Duodenal mucosa (tissue), 2 donors: Measurements from ENCODE around the gene NCAM1.
"Not testable (repeated sequence)": the region's sequence is repeated elsewhere in the genome, so short reads cannot be mapped to it uniquely, and the experiment has no call there.

Experiments used
- H3K27ac ChIP-seq: one replicate; pipeline ENCODE4 v1.7.0; 2013; ENCODE audit warnings: low read depth, low read length
- H3K27me3 ChIP-seq, 2 donors: one replicate each; pipeline ENCODE4 v1.7.0; 2013; ENCODE audit warnings: low read length in 2 of 2, control low read depth in 1 of 2; ENCODE audit not compliant: insufficient read depth in 2 of 2, control insufficient read depth in 1 of 2
- H3K36me3 ChIP-seq, 2 donors: one replicate each; pipeline ENCODE4 v1.7.0; 2013; ENCODE audit warnings: low read length in 2 of 2, control low read depth in 1 of 2; ENCODE audit not compliant: insufficient read depth in 2 of 2, control insufficient read depth in 1 of 2
- H3K4me1 ChIP-seq, 2 donors: one replicate each; pipeline ENCODE4 v1.7.0; 2013; ENCODE audit warnings: low read length in 2 of 2, control low read depth in 1 of 2; ENCODE audit not compliant: insufficient read depth in 2 of 2, control insufficient read depth in 1 of 2
- H3K4me3 ChIP-seq, 2 donors: one replicate each; pipeline ENCODE4 v1.7.0; 2013; ENCODE audit warnings: low read length in 2 of 2, low read depth in 1 of 2
- H3K9ac ChIP-seq, 2 donors: one replicate each; pipeline ENCODE4 v1.7.0; 2013; ENCODE audit warnings: low read length in 2 of 2, low read depth in 1 of 2
- H3K9me3 ChIP-seq, 2 donors: one replicate each; pipeline ENCODE4 v1.7.0; 2013; ENCODE audit warnings: low read length in 2 of 2, control low read depth in 1 of 2; ENCODE audit not compliant: control insufficient read depth in 1 of 2

The NCAM1 gene

DNA sequence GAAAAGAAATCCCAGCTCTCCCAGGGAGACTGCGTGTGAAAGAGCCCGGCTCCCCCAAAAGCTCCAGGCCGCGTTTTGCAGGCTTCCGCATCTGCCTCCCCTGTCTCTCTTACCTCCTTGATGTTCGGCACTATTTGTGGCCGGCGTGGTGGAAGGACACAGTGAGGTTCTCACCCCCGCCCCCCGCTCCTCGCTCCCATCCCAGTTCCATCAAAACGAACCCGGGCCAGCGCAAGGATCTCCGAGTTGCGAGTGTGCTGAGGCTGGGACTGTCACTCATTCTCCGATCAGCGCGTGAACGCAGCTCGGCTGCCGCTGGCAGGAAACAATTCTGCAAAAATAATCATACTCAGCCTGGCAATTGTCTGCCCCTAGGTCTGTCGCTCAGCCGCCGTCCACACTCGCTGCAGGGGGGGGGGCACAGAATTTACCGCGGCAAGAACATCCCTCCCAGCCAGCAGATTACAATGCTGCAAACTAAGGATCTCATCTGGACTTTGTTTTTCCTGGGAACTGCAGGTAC, at the start of gene NCAM1:
TSS of gene NCAM1 (plus strand) at position 275 of the 523 bp plus-strand sequence.
- Histone ChIP-seq H3K9me3 (no peaks in the 10 kb centered on the region), H3K9ac (peak within 1 kb of the TSS in 1 of 2 donors; percentile 1), H3K27ac (no peak within 1 kb of the TSS), H3K36me3 (no peaks in the 10 kb centered on the region), H3K27me3 (peaks cover 35 to 42% of the 10 kb centered on the region in 2 donors), H3K4me1 (peaks cover 0 to 7% of the 10 kb centered on the region in 2 donors), H3K4me3 (peak within 1 kb of the TSS; percentile 61 to 66)

DNA sequence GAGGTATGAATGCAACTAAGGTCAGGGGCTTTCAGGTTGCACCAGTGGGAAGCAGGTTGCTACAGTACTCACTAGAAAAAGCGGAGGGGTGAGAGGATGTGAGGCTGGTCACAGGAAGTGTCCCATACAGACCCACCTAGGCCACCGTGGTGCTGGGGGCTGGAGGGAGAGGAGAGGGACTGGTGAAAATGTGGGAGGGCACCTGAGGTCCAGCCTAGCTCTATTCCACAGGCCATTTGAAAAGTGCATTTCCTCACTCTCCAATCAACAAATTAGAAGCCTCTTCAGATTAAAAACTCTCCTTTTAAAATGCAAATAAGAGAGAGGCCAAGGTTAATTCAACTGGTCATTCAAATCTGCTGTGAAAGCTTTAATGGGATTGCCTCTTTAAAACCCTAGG, 38.6 kb upstream of the NCAM1 start:
- Histone ChIP-seq H3K4me1 (no peaks in the 10 kb centered on the region), H3K27ac (no peak overlapping the region), H3K27me3 (no peaks in the 10 kb centered on the region)

DNA sequence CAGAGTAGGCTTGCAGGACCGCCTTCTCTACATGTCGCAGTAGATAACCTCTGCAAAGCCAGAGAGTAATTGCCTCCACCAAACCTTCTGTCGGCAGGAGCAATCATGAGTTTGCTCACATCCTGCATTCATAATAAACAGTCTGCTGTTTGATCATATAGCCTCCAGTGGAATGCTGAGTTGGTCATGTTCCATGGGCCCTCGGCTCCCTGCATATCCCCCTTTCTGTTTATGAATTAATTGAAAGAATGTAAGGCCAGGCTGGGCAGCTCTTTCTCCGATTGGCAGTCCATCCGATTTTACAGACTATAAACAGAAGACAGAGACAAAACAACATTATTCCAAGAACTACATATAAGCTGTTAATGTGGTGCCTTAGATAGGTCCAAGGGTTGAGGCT, 36.4 kb upstream of the NCAM1 start:
- not testable (repeated sequence) for H3K4me1 ChIP-seq, H3K9me3 ChIP-seq, H3K4me3 ChIP-seq, H3K9ac ChIP-seq, H3K27me3 ChIP-seq, H3K27ac ChIP-seq, H3K36me3 ChIP-seq

More for the DNA sequence above, 38.6 kb upstream of the NCAM1 start:
- Histone ChIP-seq H3K9me3 (no peaks in the 10 kb centered on the region), H3K9ac (no peak overlapping the region), H3K36me3 (no peaks in the 10 kb centered on the region), H3K4me3 (no peak overlapping the region)

DNA sequence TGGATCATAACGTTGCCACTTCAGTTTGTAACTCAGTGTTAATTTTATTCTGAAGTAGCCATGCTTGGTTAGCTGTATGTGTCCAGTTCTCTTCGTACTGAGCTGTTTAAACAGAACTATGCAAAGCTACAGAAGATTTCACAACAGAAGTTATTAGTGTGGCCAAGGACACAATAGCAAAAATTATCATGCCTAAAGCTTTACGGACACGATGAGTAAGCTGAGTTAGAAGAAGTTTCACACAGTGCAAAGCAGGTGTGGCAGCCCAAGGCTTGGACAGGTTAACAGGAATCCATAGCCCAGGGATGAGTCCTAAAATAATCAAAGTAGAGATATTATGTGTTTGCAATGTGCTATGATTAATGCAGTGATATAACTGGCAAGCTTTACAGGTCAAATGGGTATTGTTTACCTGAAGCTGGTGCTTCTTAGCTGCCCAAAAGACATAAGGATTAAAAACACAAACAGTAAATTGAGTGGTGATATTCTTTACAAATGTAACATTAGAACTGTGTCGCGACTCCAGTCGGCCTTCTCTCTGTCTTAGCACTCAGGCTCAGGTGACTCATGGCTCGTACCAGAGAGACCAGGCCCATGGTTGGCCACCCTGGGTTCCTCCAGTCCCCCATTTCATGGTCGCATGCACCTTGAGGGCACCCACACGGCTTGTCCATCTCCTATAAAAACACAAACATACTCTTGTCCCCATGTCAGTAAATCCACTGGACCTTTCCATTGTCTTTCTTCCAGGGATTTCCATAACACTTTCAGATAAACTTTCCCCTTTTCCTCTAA, 35.5 kb upstream of the NCAM1 start:
- no peaks in the 10 kb centered on the region for H3K36me3 ChIP-seq
- no peaks in the 10 kb centered on the region for H3K9me3 ChIP-seq
- H3K27me3 ChIP-seq, result no peaks in the 10 kb centered on the region
- H3K9ac ChIP-seq, result no peak overlapping the region
- no peaks in the 10 kb centered on the region for H3K4me1 ChIP-seq
- H3K4me3 ChIP-seq, result no peak overlapping the region
- H3K27ac ChIP-seq, result no peak overlapping the region

DNA sequence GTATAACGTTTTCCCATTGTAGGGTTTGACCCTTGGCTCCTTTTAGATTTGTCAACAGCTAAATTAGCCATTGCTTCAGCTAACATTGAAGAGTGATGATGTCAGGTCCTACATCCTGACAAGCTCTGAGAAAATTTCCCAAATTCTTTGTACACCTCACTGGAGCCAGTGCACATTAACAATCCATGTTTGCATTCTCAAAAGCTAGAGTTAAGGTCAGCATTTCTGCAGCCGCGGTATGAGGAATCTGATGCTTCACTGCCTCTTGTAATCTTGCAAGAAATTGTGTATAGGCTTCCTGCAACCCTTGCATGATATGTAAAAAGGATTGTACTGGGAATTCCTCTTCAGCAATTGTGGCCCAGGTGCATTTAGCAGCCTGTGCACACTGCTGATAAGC, 33.1 kb upstream of the NCAM1 start:
- no peaks in the 10 kb centered on the region for H3K36me3 ChIP-seq
- no peaks in the 10 kb centered on the region for H3K27me3 ChIP-seq
- no peaks in the 10 kb centered on the region for H3K4me1 ChIP-seq
- H3K9ac ChIP-seq, result no peak overlapping the region
- H3K9me3 ChIP-seq, result no peaks in the 10 kb centered on the region
- H3K4me3 ChIP-seq, result no peak overlapping the region
- H3K27ac ChIP-seq, result no peak overlapping the region

DNA sequence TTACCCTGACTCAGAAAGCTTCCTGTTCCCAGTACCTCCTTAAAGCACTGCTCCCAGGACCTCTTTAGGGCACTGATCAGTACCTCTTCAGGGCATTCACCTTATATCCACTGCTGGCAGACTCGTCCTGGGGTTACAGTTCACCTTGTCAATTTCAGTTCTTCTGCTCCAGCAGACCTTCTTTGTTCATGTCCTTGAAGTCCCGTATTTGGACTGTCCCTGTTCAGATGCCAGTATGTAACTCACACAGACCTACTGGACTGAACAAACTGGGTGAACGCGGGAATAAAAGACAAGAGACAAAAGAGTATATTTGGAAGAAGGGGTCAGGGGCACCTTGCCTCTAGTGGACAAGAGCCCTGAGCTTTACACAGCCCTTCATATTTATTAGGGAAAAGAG, 31.8 kb upstream of the NCAM1 start:
- H3K36me3 ChIP-seq, result no peaks in the 10 kb centered on the region
- no peak overlapping the region for H3K27ac ChIP-seq
- no peaks in the 10 kb centered on the region for H3K4me1 ChIP-seq
- H3K4me3 ChIP-seq, result no peak overlapping the region
- H3K9ac ChIP-seq, result no peak overlapping the region
- no peaks in the 10 kb centered on the region for H3K9me3 ChIP-seq
- H3K27me3 ChIP-seq, result no peaks in the 10 kb centered on the region

DNA sequence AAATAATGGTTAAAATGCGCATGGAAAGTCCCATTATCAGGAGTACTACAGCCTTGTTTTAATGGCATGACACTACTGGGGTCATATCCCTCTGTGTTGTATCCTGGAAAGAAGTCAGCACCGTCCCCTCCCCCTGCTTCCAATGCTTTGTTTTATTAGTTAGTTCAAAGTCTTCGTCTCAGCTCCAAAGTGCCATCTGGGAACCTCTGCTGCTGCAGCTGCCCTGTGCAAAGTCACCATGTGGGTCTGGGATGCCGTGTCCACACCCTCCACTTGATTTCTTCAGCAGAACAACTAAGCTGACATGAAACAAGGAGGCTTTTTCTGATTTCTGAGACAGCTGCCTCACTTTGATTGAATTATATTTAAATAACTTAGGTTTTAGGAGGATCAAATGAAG, 29.5 kb upstream of the NCAM1 start:
- no peak overlapping the region for H3K9ac ChIP-seq
- no peak overlapping the region for H3K4me3 ChIP-seq
- no peak overlapping the region for H3K27ac ChIP-seq
- H3K27me3 ChIP-seq, result no peaks in the 10 kb centered on the region
- H3K36me3 ChIP-seq, result no peaks in the 10 kb centered on the region
- H3K9me3 ChIP-seq, result no peaks in the 10 kb centered on the region
- no peaks in the 10 kb centered on the region for H3K4me1 ChIP-seq

DNA sequence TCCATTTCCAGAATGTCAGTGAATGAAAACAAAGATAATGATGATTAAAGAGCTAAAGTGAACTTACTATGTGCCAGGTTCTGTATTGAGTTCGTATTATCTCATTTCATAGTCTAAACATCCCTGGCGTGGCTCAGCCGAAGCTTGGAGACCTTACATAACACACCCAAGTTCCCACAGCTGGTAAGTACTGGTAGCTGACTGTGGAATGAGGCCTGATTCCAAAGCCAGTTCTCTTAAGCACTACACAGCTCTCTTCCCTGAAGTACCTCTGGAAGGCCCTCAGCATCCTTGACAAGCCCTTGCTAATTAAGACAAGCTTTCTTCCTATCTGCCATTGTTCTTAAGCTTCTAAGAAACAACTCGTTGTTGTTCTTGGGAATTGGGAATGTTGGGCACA, 28.6 kb upstream of the NCAM1 start:
- Histone ChIP-seq H3K9ac (no peak overlapping the region), H3K4me3 (no peak overlapping the region), H3K27ac (no peak overlapping the region), H3K27me3 (no peaks in the 10 kb centered on the region), H3K4me1 (no peaks in the 10 kb centered on the region), H3K9me3 (no peaks in the 10 kb centered on the region), H3K36me3 (no peaks in the 10 kb centered on the region)

DNA sequence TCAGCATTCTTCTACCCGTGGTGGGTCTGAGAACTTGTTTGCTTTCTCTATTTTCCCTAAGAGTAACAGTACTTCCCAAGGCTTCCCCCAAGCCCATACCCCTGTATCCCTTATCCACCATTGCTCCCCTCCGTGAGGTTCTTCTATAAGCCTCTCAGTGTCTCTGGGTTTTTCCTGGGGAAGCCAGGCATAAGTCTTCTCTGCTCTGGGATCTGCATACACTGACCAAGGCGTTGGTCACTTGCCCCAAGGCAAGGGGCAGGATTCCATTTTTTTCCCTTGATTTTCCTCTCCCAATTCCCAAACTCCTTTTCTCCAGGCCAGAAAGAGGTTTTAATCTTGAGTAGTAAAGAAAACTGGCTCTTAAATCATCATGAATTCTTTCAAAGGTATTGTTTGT, 27.2 kb upstream of the NCAM1 start:
- Histone ChIP-seq H3K4me1 (no peaks in the 10 kb centered on the region), H3K36me3 (no peaks in the 10 kb centered on the region), H3K9ac (no peak overlapping the region), H3K27ac (no peak overlapping the region), H3K9me3 (no peaks in the 10 kb centered on the region), H3K27me3 (no peaks in the 10 kb centered on the region), H3K4me3 (no peak overlapping the region)

DNA sequence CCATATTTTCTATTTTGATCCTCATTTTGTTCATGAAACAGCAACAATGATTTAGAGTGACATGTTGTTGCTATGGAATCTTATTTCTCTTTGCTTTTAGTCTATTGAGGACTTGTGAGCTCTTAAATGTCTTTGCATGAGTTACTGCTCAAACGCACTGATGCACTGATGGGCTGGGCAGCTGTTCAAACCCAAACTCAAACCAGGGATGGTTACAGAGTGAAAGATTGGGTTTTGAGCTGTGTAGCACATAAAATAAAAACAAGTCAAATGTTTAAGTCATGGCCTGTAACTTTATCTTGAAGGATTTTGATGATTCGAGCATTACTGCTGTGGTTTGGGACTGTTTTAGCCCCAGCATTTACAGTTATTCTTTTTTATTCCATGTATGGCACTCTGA, 20.1 kb upstream of the NCAM1 start:
- Histone ChIP-seq H3K9me3 (no peaks in the 10 kb centered on the region), H3K9ac (no peak overlapping the region), H3K4me3 (no peak overlapping the region), H3K27ac (no peak overlapping the region), H3K27me3 (no peaks in the 10 kb centered on the region), H3K36me3 (no peaks in the 10 kb centered on the region), H3K4me1 (no peaks in the 10 kb centered on the region)
